C4-2B (cell line): Measurements from ENCODE around the gene TDRD3.

Experiments used
- CTCF ChIP-seq: fragments of 450-650 bp; conservative IDR thresholded peaks from 2 replicates; pipeline ENCODE4 v1.5.1; 2017; ENCODE audit warnings: mild to moderate bottlenecking
- ZFX ChIP-seq: fragments of 450-650 bp; IDR thresholded peaks from 2 replicates; pipeline ENCODE4 v1.6.1; 2017

DNA sequence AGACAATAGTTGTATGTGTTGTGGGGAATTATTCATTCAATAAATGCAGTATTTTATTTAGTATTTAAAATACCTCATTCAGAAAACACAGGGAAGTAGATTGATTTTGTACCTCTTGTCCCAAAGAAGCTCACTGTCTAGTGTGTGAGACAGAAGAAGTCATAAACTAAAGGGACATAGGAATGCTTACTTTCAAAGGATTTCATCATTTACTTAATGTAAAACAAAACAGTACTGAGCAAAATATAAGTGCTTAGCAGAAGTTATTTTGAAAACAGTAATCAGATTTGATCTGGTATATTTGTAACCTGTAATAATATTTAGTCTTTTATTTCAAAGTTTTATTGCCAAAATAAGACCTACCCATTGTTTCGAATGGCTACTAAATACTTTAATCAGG lies 117.9 kb downstream of the TDRD3 start:
- TF ChIP-seq ZFX: no peak
- no peak for TF ChIP-seq CTCF
